ENCODE measurements around the gene RREB1.

The RREB1 gene

DNA sequence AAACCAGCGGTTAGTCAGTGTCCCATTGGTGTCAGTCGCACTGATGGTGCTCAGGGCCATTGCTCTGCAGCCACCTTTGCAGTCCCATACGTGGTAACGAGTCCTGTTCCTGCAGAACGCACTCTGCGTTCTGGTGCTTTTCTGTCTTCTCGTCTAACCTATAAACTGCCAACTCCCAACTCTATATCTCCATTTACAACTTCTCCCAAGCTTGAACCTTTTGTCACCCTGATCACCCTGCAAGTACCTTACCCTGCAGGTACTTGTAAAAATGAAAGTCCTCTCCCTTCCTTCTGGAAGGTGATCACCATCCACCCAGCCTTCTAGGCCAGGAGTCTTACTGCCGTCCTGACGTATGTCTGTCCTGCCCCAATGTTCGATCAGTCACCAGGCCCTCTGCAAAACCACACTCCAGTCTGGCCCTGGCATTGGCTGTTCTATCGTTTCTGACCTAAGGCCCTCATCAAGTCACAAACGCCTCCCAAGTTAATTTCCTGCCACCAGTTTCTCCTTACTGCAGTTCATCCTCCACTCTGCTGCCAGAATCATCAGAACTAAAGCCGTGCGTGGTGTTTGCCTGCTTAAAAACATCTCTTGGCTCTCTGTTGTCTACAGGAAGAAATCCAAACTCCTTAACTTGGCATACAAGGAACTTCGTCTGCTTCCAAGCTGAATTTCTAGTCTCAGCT lies 7.9 kb downstream of the RREB1 start:
- TF ChIP-seq, protein P1, sequence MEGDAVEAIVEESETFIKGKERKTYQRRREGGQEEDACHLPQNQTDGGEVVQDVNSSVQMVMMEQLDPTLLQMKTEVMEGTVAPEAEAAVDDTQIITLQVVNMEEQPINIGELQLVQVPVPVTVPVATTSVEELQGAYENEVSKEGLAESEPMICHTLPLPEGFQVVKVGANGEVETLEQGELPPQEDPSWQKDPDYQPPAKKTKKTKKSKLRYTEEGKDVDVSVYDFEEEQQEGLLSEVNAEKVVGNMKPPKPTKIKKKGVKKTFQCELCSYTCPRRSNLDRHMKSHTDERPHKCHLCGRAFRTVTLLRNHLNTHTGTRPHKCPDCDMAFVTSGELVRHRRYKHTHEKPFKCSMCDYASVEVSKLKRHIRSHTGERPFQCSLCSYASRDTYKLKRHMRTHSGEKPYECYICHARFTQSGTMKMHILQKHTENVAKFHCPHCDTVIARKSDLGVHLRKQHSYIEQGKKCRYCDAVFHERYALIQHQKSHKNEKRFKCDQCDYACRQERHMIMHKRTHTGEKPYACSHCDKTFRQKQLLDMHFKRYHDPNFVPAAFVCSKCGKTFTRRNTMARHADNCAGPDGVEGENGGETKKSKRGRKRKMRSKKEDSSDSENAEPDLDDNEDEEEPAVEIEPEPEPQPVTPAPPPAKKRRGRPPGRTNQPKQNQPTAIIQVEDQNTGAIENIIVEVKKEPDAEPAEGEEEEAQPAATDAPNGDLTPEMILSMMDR (IDR thresholded peaks at IDR 0.05; ENCODE audit: low read depth, low read length), result no peak
- no peak for DNase-seq (ENCODE audit: extremely low read depth, low read depth)

DNA sequence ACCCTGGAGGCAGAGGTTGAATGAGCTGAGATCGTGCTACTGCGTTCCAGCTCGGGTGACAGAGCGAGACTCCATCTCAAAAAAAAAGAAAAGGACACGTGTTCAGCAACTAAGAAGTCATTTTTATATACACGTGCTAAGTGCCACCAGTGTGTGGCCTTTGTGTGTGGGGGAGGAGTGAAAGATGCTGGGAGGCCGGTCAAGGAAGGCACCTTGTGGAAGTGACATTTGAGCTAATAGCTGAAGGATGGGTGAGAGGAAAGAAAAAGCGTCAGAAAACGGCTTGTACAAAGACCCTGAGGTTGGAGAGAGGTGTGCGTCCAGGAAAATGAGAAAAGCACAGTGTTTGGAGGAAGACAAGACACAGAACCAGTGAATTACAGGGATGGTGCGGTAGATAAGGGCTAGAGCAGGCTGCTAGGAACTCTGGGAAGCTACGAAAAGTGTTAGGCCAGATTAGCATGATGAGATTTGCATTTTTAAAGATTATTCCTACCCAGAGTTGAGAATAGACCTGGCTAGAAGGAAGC lies 11.6 kb downstream of the RREB1 start:
- DNase-seq (ENCODE audit: extremely low read depth, low read depth), result no peak
- TF ChIP-seq, protein P1 (IDR thresholded peaks at IDR 0.05; ENCODE audit: low read depth, low read length), result no peak

DNA sequence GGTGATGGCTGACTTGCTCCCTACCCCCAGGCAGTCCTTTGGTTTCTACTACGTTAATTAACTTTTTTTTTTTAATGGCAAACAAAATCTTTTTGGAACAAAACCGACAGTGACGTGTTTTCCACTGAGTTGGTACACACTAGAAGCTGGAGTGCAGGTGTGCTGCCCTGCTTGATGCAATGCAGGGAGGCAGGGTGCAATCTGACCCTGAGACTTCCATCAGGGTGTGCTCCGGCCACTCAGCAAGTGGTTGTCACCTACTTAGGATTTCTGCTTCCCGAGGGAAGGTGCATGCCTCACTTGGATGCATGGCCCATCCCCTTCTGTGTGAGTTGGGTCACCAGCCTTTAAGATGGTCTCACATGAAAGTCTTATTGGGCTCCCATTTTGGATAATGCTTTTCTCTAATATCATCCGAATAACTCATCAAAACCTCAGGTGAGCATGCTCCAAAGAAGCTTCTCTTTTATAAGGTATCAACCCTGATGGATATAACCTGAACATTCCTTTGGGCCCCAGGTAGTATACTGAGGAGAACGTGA lies 14.0 kb downstream of the RREB1 start:
- TF ChIP-seq, protein P1 (IDR thresholded peaks at IDR 0.05; ENCODE audit: low read depth, low read length), result no peak
- DNase-seq (ENCODE audit: extremely low read depth, low read depth), result no peak

DNA sequence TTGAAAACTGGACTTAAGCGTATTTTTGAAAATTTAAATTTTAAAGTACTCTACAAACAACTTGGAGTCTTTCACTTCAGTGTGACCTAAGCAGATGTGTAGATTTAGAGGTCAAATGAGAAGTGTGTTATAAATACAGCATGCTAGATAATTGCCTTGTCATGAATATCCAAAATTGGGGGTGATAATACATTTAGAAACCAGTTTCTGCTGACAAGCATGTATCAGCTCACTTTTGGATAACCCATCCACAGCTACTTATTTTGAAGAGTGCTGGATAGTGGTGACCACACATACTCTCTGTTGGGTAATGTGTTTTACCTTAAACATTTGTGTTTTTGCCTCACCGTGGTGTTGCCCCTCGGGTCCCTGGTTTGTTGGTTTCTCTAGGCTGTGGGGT lies 14.9 kb downstream of the RREB1 start:
- no peak for DNase-seq (ENCODE audit: extremely low read depth, low read depth)
- TF ChIP-seq, protein P1 (IDR thresholded peaks at IDR 0.05; ENCODE audit: low read depth, low read length), result no peak

DNA sequence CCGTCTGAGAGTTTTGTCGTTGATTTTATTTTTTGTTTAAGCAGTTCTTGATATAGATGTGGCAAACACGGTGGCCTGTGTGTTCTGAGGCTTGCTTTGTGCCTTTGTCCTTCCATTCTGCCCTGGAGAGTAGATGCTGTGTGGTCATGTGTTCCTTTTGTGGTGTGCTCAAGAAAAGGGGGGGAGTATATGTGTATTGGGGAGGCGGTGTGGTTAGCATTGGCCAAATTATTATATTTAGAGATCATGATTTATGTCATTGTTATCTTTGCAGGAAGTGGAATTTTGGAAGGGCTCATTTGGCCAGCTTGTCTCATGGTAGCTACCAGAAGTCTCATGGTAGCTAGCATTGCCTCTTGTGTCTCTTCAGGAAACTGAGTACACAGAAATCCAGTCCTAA lies 16.4 kb downstream of the RREB1 start:
- TF ChIP-seq, protein P1 (IDR thresholded peaks at IDR 0.05; ENCODE audit: low read depth, low read length), result no peak
- DNase-seq (ENCODE audit: extremely low read depth, low read depth), result no peak

DNA sequence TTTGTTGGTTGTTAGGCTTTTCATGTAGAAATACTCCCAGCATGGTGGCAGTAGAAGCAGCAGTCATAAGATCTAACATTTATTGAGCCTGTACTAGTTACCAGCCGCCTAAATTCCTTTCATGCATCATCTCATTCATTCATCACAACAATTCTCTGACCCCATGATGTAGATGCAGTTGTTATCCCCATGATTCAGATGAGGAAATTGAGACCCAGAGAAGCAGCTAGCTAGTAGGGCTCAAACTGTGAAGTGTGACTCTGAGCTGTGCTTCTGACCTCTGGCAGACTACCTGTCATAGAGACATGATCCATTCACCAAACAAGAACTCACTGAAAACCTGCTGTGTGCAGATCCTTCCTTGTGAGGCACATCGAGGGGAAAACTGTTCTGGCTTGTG lies 16.9 kb downstream of the RREB1 start:
- TF ChIP-seq, protein P1 (IDR thresholded peaks at IDR 0.05; ENCODE audit: low read depth, low read length), result no peak
- no peak for DNase-seq (ENCODE audit: extremely low read depth, low read depth)

DNA sequence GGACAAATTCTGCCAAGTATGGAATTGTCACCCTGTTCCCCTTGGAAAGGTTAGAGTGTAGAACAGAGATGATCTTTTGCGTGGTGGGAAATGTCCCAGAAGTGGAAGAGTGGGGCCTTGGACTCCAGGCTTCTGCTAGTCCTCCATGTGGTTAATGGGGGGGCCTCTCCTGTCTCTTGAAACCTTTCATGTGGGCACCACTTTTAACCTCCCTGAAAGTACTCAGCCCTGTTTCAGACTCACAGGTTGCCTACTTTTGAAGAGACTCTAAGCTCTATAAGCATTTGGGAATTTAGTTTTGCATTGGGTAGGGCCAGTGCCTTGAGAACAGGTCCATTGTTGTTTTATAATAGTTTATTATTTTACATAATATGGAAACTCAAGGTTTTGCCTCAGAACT lies 17.5 kb downstream of the RREB1 start:
- DNase-seq (ENCODE audit: extremely low read depth, low read depth), result no peak
- TF ChIP-seq, protein P1 (IDR thresholded peaks at IDR 0.05; ENCODE audit: low read depth, low read length), result no peak
